22Rv1 (cell line): Measurements from ENCODE around the gene RPTOR.

ENCODE experiments used
- CTCF ChIP-seq: fragments of 450-650 bp; IDR thresholded peaks from 2 replicates; pipeline ENCODE4 v1.5.1; 2017; ENCODE audit warnings: mild to moderate bottlenecking
- ZFX ChIP-seq: fragments of 450-650 bp; IDR thresholded peaks from 2 replicates; pipeline ENCODE4 v1.6.1; 2017; ENCODE audit warnings: antibody characterized with exemption, borderline replicate concordance

GRCh38 chr17:80775863-80776262 lies 231.2 kb downstream of the RPTOR start:
- TF ChIP-seq CTCF (no peak), ZFX (no peak)
